ENCODE data around the gene PLD6.

The PLD6 gene

DNA sequence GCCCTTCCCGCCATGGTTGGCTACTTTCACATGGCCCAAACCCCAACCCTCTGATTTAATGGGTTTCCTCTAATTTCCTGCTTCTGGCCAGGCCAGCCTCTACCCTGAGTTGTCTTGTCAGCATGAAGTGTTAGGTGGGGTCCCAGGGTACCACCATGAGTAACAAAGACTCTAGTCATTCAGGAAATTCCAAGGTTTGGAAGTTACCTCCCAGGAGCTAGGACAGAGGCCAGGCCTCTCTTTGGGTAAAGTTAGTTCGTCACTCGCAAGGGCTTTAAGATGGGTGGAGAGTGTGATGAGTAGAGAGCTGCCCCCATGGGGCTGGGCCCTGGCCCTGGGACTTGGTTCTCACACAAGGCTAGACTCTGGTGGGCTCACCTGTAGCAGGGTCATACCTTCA is 54.6 kb downstream of the PLD6 start:
- H3K27me3 ChIP-seq: no peaks in the 10 kb centered on the region
- H3K4me3 ChIP-seq (ENCODE audit: low read depth in 1 of 2, low read length in 1 of 2): no peak overlapping the region
- H3K9me3 ChIP-seq: no peaks in the 10 kb centered on the region
- TF ChIP-seq, protein P1, sequence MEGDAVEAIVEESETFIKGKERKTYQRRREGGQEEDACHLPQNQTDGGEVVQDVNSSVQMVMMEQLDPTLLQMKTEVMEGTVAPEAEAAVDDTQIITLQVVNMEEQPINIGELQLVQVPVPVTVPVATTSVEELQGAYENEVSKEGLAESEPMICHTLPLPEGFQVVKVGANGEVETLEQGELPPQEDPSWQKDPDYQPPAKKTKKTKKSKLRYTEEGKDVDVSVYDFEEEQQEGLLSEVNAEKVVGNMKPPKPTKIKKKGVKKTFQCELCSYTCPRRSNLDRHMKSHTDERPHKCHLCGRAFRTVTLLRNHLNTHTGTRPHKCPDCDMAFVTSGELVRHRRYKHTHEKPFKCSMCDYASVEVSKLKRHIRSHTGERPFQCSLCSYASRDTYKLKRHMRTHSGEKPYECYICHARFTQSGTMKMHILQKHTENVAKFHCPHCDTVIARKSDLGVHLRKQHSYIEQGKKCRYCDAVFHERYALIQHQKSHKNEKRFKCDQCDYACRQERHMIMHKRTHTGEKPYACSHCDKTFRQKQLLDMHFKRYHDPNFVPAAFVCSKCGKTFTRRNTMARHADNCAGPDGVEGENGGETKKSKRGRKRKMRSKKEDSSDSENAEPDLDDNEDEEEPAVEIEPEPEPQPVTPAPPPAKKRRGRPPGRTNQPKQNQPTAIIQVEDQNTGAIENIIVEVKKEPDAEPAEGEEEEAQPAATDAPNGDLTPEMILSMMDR (IDR thresholded peaks at IDR 0.05): no peak
- peaks cover 30% of the 10 kb centered on the region for H3K36me3 ChIP-seq
- peak overlapping the region; percentile 83 for H3K27ac ChIP-seq
- H3K4me1 ChIP-seq (ENCODE audit: control insufficient read depth in 1 of 2, insufficient read depth in 1 of 2, low read depth in 1 of 2, low read length in 1 of 2): peaks cover 34 to 49% of the 10 kb centered on the region in 2 experiments

DNA sequence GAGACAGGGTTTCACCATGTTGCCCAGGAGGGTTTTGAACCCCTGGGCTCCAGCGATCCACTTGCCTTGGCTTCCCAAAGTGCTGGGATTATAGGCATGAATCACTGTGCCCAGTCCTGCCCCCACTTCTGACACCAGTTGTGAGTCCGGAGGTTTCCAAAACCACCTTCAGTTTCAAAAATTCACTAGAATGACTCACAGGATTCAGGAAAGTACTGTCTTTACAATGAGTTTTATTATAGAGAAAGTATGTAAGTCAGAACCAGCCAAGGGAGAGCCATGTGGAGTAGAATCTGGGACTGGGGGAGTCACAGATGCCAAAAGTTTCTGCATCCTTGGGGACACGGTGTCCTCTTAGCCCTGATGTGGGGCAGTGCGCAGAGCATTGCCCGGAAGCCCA is 55.1 kb downstream of the PLD6 start:
- Histone ChIP-seq H3K36me3 (peaks cover 26% of the 10 kb centered on the region), H3K4me1 (ENCODE audit: control insufficient read depth in 1 of 2, insufficient read depth in 1 of 2, low read depth in 1 of 2, low read length in 1 of 2) (peaks cover 34 to 49% of the 10 kb centered on the region in 2 experiments), H3K27me3 (no peaks in the 10 kb centered on the region), H3K27ac (peak overlapping the region; percentile 83), H3K9me3 (no peaks in the 10 kb centered on the region), H3K4me3 (ENCODE audit: low read depth in 1 of 2, low read length in 1 of 2) (peak overlapping the region in 1 of 2 experiments; percentile 45)
- TF ChIP-seq, protein P1 (IDR thresholded peaks at IDR 0.05): no peak

All from neutrophil (primary cell).